GM10266 (cell line): ENCODE results near the gene GTSF1L.

Source experiments
- DNase-seq: peaks from one replicate; pipeline ENCODE4 v3.0.0; 2012; ENCODE audit errors: extremely low spot score
- TF ChIP-seq, protein P1 (sequence below): IDR thresholded peaks from 2 replicates; pipeline ENCODE4 v1.5.1; 2012; ENCODE audit warnings: mild to moderate bottlenecking, low read depth; ENCODE audit not compliant: control insufficient read depth, insufficient read depth; ENCODE audit errors: missing control alignments

The GTSF1L gene

DNA sequence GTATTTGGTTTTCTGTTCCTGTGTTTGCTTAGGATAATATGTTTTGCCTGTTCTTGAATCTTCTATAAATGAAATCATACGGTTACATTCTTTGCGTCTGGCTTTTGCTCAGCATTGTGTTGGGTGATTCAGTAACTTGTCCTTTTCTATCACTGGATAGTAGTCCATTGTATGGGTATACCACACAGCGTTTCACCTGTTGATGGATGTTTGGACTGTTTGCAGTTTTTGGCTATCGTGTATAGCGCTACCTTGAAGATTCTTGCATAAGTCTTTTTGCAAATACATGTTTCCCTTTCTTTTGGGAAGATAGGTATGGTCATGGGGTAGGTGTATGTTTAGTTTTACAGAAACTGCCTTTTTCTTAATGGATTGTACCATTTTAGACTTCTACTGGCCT, 50.4 kb downstream of the GTSF1L start:
- TF ChIP-seq, protein P1, sequence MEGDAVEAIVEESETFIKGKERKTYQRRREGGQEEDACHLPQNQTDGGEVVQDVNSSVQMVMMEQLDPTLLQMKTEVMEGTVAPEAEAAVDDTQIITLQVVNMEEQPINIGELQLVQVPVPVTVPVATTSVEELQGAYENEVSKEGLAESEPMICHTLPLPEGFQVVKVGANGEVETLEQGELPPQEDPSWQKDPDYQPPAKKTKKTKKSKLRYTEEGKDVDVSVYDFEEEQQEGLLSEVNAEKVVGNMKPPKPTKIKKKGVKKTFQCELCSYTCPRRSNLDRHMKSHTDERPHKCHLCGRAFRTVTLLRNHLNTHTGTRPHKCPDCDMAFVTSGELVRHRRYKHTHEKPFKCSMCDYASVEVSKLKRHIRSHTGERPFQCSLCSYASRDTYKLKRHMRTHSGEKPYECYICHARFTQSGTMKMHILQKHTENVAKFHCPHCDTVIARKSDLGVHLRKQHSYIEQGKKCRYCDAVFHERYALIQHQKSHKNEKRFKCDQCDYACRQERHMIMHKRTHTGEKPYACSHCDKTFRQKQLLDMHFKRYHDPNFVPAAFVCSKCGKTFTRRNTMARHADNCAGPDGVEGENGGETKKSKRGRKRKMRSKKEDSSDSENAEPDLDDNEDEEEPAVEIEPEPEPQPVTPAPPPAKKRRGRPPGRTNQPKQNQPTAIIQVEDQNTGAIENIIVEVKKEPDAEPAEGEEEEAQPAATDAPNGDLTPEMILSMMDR = no peak
- no peak for DNase-seq
